GM15510 (cell line): Measurements from ENCODE around the gene IGSF21.

Source experiments
- POLR2A ChIP-seq: IDR thresholded peaks from 3 replicates; pipeline ENCODE4 v1.6.1; 2011; ENCODE audit warnings: borderline replicate concordance; ENCODE audit not compliant: insufficient read length; ENCODE audit errors: extremely low read depth

IGSF21 gene

GRCh38 chr1:18088077-18088594, 19.5 kb upstream of the IGSF21 start:
- no peak for TF ChIP-seq POLR2A

DNA sequence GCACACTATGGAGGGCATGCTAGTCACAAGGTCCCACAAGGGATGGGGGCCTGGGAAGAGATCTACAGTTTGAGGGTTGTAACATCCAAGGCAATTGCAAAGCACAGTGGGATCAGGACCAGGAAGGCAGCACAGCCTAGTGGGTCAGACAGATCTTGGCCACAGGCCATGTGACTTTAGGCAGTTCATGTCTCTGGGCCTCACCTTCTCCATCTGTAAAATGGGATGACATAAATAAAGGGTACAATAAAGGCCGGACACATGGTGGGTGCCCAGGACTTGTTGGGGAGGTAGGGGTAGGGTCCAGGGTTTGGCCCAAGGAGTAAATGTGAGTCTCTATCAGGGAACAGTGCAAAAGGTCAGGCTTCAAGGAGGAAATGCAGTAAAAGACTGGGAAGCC, 18.1 kb upstream of the IGSF21 start:
- no peak for TF ChIP-seq POLR2A

DNA sequence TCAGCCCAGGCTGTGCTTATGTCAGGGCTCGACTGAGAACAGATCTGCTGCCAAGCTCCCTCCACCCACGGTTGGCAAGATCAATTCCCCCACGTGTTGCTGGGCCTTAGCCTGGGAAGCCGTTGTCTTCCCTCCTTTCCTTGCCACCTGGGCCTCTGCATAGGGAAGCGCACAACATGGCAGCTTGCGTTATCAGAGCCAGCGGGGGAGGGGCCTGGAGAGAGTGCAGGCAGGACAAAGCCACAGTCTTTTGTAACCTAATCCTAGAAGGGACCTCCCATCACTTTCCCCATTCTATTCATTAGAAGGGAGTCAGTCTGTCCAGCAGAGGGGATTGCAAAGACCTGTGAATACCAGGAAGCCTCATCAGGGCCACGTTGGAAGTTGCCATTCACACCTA, 17.0 kb upstream of the IGSF21 start:
- no peak for TF ChIP-seq POLR2A

- TF ChIP-seq POLR2A = no peak
Measured at GRCh38 chr1:18091660-18092446, 15.7 kb upstream of the IGSF21 start.

DNA sequence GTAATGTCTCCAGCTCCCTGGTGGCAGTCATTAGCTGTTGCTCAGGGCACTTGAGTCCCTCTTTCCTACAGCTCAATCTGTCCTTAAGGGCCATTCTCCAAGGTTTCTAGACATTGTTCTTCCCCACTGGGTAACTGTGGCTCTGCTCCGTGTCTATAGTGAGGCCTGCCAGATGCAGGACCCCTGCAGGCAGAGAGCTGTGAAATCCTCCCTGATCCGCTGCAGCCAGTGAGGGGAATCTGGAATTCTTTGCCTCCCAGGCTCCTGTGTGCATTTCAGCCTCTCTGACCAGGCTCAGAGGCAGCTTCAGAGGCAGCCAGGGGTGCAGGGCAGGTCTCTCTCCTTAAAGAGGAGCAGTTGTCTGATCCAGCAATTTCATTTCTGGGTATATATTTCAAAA, 14.4 kb upstream of the IGSF21 start:
- no peak for TF ChIP-seq POLR2A

DNA sequence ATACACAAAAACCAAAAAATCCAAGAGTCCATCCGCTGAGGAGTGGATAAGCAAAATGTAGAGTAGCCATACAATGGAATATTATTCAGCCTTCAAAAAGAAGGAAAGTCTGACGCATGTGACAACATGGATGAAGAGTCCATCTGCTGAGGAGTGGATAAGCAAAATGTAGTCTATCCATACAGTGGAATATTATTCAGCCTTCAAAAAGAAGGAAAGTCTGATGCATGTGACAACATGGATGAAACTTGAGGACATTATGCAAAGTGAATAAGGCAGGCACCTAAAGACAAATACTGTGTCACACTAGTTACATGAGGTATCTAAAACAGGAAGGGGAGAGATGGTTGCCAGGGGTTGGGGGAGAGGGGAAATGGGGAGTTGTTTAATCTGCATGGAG, 14.0 kb upstream of the IGSF21 start:
- TF ChIP-seq POLR2A = no peak

DNA sequence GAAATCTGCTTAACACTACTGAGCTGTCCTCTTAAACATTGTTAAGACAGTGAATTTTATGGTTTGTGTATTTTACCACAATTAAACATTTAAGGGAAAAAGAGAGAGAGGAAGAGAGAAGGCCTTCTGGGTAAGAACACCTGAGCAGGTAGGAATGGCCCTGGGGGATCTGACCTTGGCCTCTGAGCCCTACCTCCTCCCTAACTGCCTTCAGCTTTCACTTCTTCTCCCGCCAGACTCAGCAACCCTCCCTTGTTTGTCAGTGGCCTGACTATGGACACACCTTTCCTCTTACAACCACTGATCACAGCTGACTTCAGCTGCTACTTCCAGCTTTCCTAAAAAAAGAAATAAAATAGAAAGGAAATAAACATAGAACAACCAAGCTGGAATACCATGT, 13.5 kb upstream of the IGSF21 start:
- TF ChIP-seq POLR2A = no peak

- no peak for TF ChIP-seq POLR2A
Measured at GRCh38 chr1:18097206-18097605, 10.4 kb upstream of the IGSF21 start.

DNA sequence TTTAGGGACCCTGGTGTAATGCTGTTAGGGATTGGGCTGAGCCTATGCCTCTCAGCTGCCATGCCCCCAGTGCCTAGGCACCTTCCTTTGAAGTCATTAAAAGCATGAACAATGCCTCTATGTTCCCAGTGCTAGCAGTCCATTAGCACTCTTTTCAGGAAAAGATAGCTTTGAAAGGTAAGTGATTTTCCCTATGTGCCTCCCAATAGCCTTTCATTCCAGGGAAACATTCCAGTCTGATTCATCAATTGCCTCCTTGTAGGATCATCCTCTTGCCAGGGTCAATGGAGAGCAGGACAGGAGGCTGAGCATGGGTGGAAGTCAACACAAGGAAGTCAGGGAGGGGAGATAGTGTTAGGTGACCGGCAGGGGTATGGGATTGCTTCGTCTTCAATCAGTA, 8.6 kb upstream of the IGSF21 start:
- TF ChIP-seq POLR2A = no peak

GRCh38 chr1:18100060-18100459, 7.5 kb upstream of the IGSF21 start:
- TF ChIP-seq POLR2A = no peak

- TF ChIP-seq POLR2A = no peak
Measured at GRCh38 chr1:18100491-18101063, 7.0 kb upstream of the IGSF21 start.

DNA sequence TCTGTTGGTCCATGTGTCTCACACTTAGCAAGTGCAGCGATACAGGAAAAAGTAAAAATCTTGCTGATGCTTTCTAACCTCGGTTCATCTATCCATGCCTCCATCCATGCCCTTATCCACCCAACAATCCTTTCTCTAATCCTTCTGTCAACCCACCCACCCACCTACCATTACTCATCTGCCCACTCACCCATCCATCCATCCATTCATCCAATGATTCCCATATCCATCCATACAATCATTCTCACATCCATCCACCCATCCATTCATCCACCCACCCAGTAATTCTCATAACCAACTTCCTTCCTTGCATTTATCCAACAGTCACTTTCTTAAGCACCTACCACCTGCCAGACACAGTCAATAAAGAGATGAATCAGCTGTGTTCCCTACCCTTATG, 6.1 kb upstream of the IGSF21 start:
- TF ChIP-seq POLR2A = no peak

GRCh38 chr1:18103788-18104421, 3.7 kb upstream of the IGSF21 start:
- TF ChIP-seq POLR2A = no peak

- no peak for TF ChIP-seq POLR2A
Measured at GRCh38 chr1:18104546-18105100, 3.0 kb upstream of the IGSF21 start.

DNA sequence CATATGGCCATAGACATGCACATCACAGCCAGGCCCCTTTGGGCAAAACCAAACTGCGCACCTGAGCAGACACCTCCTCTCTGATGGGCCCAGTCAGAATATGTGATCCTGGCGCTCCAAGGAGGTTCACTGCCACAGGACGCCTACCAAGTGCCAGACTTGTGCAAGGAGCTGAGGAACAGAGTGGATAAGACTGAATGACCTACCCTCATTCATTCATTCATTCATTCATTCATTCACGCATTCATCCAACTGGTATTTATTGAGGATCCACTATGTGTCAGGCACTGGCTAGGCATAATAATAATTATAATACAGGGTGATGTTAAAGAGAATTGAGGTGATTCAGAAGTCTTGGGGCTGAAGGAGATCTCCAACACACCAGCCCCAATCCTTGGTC, 2.4 kb upstream of the IGSF21 start:
- no peak for TF ChIP-seq POLR2A
